A549 (cell line): Measurements from ENCODE around the gene DBF4.

ENCODE experiments used
- BHLHE40 ChIP-seq: IDR thresholded peaks from 2 replicates; pipeline ENCODE4 v1.6.1; 2012; ENCODE audit warnings: low read depth, low read length, inconsistent platforms
- CHD4 ChIP-seq: fragments of 200-600 bp; sonication (generic); IDR thresholded peaks from 2 replicates; pipeline ENCODE4 v1.6.1; 2016; ENCODE audit warnings: antibody characterized with exemption, mild to moderate bottlenecking, borderline replicate concordance
- EP300 ChIP-seq, 2 experiments: fragments of >200 bp; sonication (Bioruptor Twin); formaldehyde crosslinking; IDR thresholded peaks; 2 replicates in 1 of 2; 3 replicates in 1 of 2; pipeline ENCODE4 v1.6.1; 2016 to 2017
- JUN ChIP-seq, 2 experiments: fragments of >200 bp; sonication (Bioruptor Twin); formaldehyde crosslinking; IDR thresholded peaks; 2 replicates in 1 of 2; 3 replicates in 1 of 2; pipeline ENCODE4 v1.6.1; 2016 to 2017
- PHF8 ChIP-seq: fragments of 200-600 bp; sonication (generic); IDR thresholded peaks from 2 replicates; pipeline ENCODE4 v1.6.1; 2016; ENCODE audit warnings: low read depth, mild to moderate bottlenecking, antibody characterized with exemption, moderate library complexity, borderline replicate concordance
- RAD21 ChIP-seq, 2 experiments: fragments of >200 bp in 1 of 2; sonication (Bioruptor Twin) in 1 of 2; formaldehyde crosslinking in 1 of 2; IDR thresholded peaks in 1 of 2; conservative IDR thresholded peaks in 1 of 2; 2 replicates in 1 of 2; 3 replicates in 1 of 2; pipeline ENCODE4 v1.6.1; 2012 to 2018; ENCODE audit warnings: inconsistent platforms in 1 of 2
- TF ChIP-seq, protein P1 (sequence below): fragments of >200 bp; sonication (Bioruptor Twin); formaldehyde crosslinking; IDR thresholded peaks from 3 replicates; pipeline ENCODE4 v1.5.1; 2016
- TF ChIP-seq, protein P2 (sequence below): IDR thresholded peaks from 2 replicates; pipeline ENCODE4 v1.6.1; 2012

DNA sequence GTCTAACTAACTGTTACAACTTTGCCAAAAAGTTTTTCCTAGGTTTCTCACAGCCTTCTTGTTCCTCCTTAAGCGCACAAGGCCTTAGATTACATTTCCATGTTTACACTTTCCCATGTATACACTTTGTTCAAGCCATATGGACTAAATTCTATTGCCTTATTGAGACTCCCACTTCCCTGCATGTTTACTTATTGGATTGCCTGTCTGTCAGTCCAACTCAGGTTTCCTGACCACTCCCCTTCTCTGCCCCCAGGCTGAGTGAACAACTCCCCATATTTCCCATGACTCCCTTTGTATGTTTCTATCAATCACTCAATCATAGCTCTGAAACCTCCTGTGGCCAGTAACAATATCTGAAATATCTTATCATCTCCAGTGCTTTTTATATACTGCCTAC, 43.2 kb upstream of the DBF4 start:
- TF ChIP-seq CHD4: no peak
- TF ChIP-seq EP300 (IDR thresholded peaks at IDR 0.05): no peak
- TF ChIP-seq JUN (IDR thresholded peaks at IDR 0.05): no peak
- TF ChIP-seq, protein P1, sequence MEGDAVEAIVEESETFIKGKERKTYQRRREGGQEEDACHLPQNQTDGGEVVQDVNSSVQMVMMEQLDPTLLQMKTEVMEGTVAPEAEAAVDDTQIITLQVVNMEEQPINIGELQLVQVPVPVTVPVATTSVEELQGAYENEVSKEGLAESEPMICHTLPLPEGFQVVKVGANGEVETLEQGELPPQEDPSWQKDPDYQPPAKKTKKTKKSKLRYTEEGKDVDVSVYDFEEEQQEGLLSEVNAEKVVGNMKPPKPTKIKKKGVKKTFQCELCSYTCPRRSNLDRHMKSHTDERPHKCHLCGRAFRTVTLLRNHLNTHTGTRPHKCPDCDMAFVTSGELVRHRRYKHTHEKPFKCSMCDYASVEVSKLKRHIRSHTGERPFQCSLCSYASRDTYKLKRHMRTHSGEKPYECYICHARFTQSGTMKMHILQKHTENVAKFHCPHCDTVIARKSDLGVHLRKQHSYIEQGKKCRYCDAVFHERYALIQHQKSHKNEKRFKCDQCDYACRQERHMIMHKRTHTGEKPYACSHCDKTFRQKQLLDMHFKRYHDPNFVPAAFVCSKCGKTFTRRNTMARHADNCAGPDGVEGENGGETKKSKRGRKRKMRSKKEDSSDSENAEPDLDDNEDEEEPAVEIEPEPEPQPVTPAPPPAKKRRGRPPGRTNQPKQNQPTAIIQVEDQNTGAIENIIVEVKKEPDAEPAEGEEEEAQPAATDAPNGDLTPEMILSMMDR: no peak
- no peak for TF ChIP-seq RAD21 (conservative IDR thresholded peaks at IDR 0.05 in 1 of 2, IDR thresholded peaks at IDR 0.05 in 1 of 2)
- no peak for TF ChIP-seq PHF8
- no peak for TF ChIP-seq BHLHE40
- TF ChIP-seq, protein P2, sequence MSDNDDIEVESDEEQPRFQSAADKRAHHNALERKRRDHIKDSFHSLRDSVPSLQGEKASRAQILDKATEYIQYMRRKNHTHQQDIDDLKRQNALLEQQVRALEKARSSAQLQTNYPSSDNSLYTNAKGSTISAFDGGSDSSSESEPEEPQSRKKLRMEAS: no peak
